HG02870 (cell line): Measurements from ENCODE around the gene PTPN13.
A peak's percentile ranks its signal among the peaks of the same experiment; 100 is the strongest.
"Not testable (repeated sequence)": the region's sequence is repeated elsewhere in the genome, so short reads cannot be mapped to it uniquely, and the experiment has no call there.

Experiments used
- ATAC-seq: cut with Tn5 transposase; IDR thresholded peaks from one replicate; pipeline ENCODE4 v1.9.1; 2021; ENCODE audit warnings: mild to moderate bottlenecking, moderate library complexity; ENCODE audit not compliant: unreplicated experiment

Gene PTPN13

DNA sequence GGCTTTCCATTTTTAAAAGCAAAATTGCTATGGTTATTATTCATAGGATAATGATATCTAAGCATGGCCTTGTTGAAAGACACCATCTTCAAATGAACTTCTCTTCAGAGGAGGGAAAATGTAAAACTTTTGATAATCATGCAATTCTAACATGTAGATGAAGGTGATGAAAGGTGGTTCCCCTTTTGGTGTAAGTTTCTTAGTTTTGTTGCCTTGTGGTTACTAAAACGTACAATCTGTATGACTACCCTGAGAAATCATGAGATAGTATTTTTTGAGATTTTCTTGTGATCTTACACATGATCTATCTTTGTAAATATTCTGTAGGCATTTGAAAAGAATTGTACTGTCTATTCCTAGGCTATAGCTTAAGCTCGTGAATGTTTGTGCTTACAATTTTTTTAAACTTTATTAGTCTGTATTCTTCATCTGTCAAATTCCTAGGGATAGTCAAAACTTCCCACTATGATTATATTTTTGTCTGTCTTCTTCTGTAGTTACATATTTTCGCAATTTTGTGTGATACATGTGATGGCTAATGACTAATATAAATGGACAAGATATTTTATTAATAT, 47.5 kb downstream of the PTPN13 start:
- ATAC-seq = no peak

DNA sequence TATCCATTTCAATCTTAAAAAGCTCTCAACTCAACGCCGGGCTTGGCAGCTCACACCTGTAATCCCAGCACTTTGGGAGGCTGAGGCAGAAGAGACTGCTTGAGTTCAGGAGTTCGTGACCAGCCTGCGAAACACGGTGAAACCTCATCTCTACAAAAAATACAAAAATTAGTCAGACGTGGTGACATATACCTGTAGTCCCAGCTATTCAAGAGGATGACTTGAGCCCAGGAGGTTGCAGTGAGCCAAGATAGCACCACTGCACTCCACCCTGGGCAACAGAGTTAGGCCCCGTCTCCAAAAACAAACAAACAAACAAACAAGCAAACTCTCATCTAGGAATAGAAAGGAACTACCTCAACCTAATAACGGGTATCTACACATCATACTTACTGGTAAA, 50.8 kb downstream of the PTPN13 start:
- ATAC-seq = no peak

DNA sequence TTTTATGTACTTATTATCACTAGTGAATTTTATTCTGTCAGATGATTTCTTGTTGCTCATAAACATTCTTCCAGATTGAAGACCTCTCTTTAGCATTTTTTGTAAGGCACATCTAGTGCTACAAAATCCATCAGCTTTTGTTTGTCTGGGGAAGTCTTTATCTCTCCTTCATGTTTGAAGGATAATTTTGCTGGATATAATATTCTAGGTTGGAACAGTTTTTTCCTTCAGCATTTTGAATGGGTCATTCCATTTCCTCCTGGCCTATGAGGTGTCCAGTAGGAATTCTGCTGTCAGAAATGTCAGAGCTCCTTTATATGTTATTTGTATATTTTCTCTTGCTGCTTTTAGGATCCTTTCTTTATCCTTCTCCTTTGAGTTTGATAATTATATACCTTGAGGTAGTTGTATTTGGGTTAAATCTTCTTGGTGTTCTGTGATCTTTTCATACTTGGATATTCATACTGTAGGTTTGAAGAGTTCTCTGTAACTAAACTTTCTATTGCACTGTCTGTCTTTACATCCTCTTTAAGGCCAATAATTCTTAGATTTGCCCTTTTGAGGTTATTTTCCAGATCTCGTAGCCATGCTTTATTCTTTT, 58.3 kb downstream of the PTPN13 start:
- no peak for ATAC-seq

DNA sequence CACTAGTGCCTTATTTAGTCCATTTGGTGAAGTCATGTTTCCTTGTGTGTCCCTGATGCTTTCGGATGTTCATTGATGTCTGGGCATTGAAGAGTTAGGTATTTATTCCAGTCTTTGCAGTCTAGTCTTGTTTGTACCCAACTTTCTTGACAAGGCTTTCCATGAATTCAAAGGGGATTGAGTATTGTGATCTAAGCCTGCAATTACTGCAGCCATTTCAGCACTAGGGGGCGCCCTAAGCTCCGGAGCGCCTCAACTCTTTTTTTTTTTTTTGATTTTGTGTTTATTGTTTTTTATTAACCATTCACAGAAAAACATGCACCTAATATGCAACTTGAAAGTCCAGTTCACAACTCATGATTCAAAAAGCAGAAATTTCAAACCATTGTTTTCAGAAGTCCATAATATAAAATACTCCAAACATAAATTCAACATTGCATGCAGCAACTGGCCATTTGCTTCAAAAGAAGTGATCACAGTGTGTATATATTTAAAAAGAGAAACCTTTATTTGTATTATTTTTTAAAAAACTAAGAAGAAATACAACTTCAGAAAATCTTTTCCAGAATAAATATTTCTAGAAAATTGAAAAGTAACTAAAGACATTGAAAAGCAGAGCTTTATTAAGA, 59.2 kb downstream of the PTPN13 start:
- no peak for ATAC-seq

DNA sequence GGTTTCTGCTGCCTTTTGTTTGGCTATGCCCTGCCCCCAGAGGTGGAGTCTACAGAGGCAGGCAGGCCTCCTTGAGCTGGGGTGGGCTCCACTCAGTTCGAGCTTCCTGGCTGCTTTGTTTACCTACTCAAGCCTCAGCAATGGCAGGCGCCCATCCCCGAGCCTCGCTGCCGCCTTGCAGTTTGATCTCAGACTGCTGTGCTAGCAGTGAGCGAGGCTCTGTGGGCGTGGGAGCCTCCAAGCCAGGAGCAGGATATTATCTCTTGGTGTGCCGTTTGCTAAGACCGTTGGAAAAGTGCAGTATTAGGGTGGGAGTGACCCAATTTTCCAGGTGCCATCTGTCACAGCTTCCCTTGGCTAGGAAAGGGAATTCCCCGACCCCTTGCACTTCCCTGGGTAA, 62.7 kb downstream of the PTPN13 start:
- not testable (repeated sequence) for ATAC-seq

DNA sequence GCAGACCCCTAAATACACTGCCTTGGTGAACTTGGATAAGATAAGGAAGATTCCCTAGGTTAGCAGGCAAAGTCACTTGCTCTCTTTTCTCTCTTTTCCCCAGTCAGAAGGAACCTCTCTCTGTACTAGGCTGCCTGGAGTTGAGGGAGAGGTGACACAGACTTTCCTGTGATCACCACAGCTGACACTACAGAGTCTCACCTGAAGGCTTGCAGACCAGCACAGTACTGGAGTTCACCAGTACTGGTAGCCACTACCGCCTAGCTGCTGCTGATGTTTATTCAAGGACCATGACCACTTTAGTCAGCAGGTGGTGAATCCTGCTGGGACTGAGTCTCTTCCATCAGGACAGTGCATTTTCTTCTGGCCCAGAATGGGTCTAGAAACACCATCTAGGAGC, 63.3 kb downstream of the PTPN13 start:
- ATAC-seq = peak; percentile 11

DNA sequence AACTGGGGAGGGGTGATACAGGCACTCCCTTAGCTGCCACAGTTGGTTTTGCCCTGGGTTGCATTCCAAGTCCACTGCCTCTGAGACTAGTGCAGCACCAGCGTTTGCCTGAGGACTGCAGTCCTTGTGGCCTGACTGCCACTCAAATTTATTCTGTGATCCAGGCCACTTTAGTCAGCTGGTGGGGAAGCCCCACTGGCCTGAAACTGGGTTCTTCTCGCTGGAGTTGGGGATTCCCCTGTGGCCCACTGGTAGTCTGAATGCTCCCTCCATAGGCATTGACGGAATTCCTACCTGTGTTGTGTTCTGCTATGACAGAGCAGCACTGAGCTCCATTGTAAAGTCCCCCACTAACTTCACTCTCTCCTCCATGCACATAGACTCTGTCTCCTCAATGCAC, 63.8 kb downstream of the PTPN13 start:
- peak; percentile 88 for ATAC-seq

DNA sequence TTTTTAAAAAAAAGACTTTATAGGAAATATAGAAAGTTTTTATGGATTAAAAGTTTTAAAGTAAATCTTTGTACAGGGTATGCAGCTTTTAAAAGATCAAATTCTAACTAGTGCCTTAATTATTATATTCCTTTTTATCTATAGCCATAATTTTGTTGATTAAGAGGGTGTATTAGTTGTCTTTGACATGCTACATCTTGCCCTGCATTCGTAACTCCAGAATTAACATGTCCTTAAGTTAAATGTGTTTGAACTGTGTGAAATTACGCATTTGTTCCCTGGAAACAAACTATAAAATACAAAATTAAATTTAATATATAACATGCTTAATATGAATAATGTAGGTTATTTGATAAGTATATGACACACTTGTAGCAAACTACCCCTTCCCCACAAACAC, 66.3 kb downstream of the PTPN13 start:
- no peak for ATAC-seq

DNA sequence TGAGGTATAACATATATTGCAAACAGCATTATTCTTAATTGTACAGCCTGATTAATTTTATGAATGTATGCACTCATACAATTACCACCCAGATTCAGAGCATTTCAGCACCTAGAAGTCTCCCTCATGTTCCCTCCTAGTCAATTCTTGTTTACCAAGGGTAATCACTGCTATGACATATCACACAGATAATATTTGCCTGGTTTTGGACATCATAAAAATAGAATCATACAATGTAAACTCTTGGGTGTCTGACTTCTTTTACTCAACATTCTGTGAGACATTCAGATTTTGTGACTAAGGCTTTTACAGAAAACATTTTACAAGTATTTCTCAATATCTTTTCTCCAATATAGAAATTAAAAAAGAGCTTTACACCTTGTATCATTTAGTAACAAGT, 66.9 kb downstream of the PTPN13 start:
- ATAC-seq = no peak

DNA sequence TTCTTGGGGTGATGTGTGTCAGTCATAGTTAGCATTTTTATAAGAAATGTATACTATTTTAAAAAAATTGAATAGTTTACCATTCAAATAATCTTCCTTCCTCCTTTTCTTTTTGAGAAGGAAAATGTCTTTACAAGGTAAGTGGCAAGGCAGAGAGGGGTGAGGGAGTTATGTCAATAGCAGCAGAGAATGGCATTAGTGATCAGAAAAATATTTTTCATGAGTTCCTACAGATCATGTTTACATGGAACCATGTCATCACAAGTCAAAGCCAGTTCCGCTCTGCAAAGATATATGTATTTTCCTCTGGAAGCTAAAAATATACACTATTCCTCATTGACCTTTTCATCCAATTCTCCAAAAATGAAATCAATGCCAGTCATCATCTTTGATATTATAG, 67.3 kb downstream of the PTPN13 start:
- no peak for ATAC-seq

DNA sequence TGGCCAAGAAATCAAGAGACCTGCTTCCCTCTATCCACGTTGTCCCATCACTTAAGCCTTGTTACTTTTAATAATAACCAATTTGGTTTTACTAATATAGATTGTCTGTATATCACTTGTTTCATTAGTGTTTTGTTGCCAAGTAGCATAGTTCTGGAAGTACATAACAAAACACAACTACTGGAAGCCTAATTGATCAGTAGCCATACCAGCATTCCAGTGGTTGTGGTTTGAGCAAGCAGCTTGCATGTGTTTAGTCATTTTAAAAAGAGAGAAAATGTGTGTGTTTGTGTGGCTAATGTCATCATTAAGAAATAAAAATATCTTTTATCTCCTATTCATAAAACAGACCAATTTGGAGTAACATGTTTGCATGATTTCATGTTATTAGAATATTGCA, 70.8 kb downstream of the PTPN13 start:
- ATAC-seq = no peak

DNA sequence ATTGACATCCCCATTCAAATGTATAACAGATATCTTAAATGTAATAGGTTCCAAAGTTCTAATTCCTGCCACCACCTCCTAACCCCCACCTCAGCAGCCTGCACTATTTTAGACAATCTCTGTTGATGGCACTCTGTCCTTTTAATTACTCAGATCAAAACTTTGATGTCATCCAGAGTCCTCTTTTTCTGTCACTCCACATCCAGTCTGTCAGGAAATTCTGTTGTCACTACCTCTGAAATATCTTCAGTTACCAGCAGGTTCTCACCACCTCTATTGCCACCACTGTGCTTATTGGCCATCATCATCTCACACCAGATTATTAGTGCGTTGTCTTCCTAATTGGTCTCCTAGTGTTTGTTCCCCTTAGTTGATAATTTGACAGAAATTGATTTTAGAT, 76.2 kb downstream of the PTPN13 start:
- ATAC-seq = no peak

DNA sequence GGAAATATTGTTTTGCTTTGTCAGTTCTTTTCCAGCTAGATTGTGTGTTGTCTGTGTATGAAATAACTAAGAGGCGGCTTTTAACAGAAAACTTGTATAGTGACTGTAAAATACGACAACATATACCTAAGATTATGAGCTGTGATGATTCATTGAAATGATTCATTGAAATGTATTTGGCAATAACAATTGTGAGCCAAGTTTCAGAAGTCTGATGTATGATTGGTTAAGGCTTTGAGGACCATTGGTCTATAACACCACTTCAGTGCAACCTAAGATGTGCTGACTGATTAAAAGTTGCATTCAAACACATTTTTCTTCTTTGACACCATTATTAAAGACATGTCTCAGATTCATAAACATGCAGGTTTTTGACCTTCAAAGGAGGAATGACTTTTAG, 76.6 kb downstream of the PTPN13 start:
- ATAC-seq = no peak

DNA sequence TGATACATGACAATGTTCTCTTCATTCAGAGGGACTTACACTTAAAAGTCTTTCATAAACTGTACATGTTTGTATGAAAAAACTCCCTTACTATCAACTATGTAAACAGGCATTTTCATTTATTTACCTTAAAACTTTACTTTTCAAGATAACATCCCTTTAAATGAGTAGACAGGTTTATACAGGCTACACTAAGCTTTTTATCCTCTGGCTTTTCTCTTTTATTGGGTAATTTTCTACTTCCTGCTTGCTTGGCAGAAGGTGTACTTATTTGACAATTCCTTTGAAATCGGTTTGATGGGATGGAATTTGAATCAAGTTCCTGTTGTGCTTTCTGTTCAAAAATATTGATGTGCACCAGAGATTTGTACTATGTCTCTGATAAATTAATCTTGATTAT, 81.4 kb downstream of the PTPN13 start:
- ATAC-seq = no peak

DNA sequence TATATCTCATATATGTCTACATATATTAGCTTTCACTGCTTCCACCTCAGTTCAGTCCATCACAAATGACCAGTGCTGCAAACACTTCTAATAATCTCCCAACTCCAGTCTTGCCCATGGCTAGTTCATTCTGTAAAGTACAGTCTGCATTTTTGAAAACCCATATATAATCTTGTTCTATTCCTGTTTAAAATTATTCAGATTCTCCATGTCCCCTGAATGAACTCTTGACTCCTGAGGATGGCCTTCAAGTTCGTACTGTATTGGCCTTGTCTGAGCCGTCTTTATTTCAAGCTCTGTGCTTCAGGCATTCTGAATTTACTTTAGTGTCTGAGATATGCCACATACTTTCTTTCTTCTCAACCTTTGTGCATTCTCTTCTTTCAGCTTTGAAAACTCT, 84.7 kb downstream of the PTPN13 start:
- no peak for ATAC-seq

DNA sequence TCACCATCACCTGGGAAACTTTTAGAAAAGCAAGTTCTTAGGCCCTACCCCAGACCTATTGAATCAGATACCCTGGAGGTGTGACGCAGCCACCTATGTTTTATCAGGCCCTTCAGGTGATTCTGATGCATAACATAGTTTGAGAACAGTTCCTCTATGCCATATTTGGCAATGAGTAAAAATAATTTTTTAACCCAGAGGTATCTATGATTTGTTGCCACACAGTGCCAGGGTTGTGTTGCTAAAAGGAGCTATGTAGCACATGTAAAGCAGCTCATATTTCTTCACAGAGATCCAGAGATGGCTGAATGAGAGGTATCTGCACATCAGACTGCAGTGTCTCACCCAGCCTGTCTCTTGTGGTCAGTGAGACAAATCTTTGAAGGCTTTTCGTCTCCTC, 85.3 kb downstream of the PTPN13 start:
- ATAC-seq = no peak

DNA sequence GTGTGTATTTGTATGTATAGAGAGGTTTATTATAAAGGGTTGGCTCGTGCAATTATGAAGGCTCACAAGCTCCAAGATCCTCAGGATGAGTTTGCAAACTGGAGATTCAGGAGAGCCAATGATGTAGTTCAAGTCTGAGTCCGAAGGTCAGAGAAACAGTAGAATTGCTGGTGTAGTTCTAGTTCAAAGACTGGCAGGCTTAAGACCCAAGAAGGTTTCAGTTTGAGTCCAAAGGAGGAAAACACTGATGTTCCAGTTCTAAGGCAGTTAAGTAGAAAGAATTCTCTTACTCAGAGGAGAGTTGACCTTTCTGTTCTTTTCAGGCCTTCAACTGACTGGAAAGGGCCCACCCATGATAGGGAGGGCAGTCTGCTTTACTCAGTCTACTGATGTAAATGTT, 89.1 kb downstream of the PTPN13 start:
- ATAC-seq = no peak

DNA sequence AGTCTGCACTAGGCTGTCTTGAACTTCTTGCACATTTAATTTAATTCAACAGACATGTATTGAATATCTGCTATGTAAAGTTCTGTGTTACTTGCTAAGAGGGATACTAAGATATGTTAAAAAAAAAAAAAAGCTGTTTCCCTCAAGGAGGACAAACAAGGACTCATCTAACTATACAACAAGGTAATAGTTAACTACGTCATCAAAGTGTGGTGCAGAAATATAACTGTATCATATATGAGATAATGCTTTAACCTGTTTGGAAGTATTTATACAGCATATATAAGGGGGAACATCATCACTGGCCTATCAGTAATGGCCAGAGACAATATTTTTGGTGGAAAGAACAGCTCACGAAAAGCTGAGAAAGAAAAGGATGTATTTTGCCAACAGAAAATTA, 89.9 kb downstream of the PTPN13 start:
- no peak for ATAC-seq

DNA sequence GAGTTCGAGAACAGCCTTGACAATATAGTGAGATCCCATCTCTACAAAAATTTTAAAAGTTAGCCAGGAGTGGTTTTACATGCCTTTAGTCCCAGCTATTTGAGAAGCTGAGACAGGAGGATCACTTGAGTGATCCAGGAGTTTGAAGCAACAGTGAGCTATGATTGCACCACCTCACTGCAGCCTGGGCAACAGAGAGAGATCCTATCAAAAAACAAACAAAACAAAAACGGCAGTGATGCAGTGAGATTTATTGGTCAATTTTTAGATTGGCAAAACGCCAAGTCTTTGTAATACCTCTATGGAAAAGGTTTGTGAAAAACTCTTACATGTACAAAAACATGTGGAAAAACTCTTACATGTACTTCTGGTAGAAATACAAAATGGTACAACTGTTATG, 91.3 kb downstream of the PTPN13 start:
- ATAC-seq = no peak

DNA sequence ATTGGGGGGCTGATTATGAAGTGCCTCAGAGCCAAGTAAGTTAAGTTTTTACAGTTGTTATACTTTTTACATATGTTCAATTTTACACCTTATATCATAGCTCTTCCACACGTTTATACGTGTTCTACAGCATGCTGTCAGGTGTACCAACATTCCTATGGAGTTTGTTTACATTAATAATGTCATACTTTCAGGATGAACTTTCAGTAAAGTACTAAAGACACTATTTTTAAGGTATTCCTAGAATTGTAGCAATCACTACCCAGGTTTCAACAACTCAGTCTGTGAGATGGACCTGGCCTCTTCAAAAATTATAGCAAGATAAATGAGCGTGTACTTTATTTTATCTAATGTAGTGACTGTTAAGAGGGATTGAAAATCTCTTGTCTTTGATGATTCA, 92.6 kb downstream of the PTPN13 start:
- no peak for ATAC-seq

DNA sequence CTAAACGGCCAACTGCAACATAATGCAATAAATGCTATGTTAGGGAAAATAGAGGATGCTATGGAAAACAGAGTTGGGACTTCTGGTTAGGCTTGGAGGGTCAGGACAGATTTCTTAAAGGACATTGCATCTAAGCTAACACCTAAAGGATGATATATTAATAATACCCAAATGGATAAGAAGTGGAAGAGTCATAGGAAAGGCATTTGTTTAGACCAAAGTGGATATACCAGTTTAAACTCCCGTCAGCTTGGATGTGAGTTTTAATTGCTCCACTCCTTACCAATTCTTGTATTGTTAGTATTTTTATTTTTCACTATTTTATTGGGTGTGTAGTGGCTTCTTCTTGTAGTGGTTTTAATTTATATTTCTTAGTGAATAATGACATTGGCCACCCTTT, 93.9 kb downstream of the PTPN13 start:
- ATAC-seq = no peak

DNA sequence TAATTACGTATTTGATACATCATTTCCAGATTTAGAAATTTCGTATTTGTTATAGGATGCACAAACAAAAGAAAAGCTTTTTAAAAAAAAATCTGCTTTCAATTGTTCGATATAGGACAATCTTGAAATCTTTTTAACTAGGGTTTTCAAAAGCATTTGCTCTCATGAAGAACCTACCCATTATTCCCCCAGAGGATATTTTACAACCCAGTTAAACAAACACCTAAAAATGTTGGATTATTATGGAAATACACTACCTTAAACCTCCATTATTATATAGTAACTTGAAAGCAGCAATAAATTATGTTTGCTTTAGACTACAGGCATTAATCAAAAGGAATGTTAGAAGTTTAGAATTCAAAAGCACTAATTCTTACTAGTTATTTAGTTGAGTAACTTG, 110.5 kb downstream of the PTPN13 start:
- ATAC-seq = no peak
